ENCODE measurements around the gene CNOT3. TPM values are rescaled to one million over a fixed set of nuclear protein-coding genes. Genes with fewer than 3 reads are reported as not detected.

CNOT3 gene
- total RNA-seq, 2 donors from 2014 or later: 38.4 to 57.3 TPM

DNA sequence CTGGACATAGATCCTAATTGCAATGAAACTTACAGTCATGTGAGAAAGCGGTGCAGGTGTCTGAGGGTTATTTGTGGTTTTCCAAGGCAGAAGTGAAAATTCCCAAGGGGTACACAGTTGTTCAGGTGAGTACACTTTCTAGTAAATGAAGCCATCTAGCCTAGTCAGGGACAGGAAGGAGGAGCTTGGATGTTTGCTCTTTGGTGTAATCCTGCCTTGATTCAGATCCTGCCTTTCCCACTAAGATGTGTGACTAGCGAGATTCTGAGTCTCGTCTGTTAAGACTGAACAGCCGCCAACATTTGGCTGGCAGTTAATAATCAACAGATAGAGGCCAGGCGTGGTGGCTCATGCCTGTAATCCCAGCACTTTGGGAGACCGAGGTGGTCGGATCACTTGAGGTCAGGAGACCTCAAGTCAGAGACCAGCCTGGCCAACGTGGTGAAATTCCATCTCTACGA, 65.6 kb downstream of the CNOT3 start:
- H3K36me3 ChIP-seq: peaks cover 21% of the 10 kb centered on the region
- peak overlapping the region; percentile 3 to 83 for H3K9ac ChIP-seq (ENCODE audit: low read depth in 2 of 2, low read length in 2 of 2)
- H3K4me3 ChIP-seq: no peak overlapping the region
- H3K27me3 ChIP-seq: no peaks in the 10 kb centered on the region
- DNase-seq: peak; percentile 61
- intact Hi-C loops (cut with DNase I): no loop called here
- H3K4me1 ChIP-seq: peaks cover 24% of the 10 kb centered on the region
- no peak overlapping the region for H3K27ac ChIP-seq
- H3K9me3 ChIP-seq: no peaks in the 10 kb centered on the region
- TF ChIP-seq, protein P1, sequence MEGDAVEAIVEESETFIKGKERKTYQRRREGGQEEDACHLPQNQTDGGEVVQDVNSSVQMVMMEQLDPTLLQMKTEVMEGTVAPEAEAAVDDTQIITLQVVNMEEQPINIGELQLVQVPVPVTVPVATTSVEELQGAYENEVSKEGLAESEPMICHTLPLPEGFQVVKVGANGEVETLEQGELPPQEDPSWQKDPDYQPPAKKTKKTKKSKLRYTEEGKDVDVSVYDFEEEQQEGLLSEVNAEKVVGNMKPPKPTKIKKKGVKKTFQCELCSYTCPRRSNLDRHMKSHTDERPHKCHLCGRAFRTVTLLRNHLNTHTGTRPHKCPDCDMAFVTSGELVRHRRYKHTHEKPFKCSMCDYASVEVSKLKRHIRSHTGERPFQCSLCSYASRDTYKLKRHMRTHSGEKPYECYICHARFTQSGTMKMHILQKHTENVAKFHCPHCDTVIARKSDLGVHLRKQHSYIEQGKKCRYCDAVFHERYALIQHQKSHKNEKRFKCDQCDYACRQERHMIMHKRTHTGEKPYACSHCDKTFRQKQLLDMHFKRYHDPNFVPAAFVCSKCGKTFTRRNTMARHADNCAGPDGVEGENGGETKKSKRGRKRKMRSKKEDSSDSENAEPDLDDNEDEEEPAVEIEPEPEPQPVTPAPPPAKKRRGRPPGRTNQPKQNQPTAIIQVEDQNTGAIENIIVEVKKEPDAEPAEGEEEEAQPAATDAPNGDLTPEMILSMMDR (IDR thresholded peaks at IDR 0.05): no peak

DNA sequence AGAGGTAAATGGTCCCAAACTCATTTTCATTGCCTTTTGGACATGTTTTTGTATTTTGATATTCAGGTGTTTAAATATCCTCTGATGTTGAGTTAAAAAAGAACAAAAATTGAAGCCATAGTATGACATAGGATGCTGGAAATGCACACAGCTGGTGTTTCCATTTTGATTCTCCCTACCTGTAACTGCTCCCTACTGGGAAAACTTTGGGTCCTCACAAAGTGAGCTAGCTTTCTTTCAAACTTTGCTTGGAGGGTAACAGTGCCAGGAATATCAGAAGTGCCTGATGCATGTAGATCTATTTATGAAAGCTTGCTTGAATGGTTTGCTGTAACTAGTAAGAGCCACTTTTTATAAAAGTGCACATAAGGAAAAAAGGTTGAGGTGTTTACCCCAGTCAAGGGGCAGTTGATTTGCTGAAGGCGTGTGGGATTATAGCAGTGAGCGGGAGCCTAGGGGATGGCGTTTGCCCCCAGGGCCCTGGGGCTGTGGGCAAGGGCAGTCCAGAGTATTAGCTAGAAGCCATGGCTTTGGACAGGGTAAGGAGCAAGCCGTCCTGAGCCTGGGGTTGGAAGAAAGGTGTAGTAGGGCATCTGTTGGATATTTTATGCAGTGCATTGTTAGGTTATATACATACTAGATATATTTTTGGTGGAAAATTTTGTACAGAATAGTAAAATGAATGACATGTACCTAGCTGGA, 67.4 kb downstream of the CNOT3 start:
- peaks cover 36% of the 10 kb centered on the region for H3K4me1 ChIP-seq
- intact Hi-C loops (cut with DNase I): no loop called here
- TF ChIP-seq, protein P1 (IDR thresholded peaks at IDR 0.05): no peak
- peak overlapping the region; percentile 6 to 62 for H3K9ac ChIP-seq (ENCODE audit: low read depth in 2 of 2, low read length in 2 of 2)
- no peak overlapping the region for H3K4me3 ChIP-seq
- H3K27ac ChIP-seq: peak overlapping the region; percentile 8
- DNase-seq: no peak
- no peaks in the 10 kb centered on the region for H3K27me3 ChIP-seq
- H3K9me3 ChIP-seq: no peaks in the 10 kb centered on the region
- H3K36me3 ChIP-seq: peaks cover 21% of the 10 kb centered on the region

Other genes with a start within 250 kb of the CNOT3 start
- under 1 TPM in 1 of 2 donors, not detected in 1; 0.16 TPM for gene CACNG7, start 228.5 kb upstream of the CNOT3 start, total RNA-seq
- gene CACNG8, start 174.8 kb upstream of the CNOT3 start, total RNA-seq: under 1 TPM; 0.02 to 0.03 TPM
- not detected for gene CACNG6, start 146.1 kb upstream of the CNOT3 start, total RNA-seq
- not detected for gene VSTM1, start 73.9 kb upstream of the CNOT3 start, total RNA-seq
- not detected for gene TARM1, start 56.4 kb upstream of the CNOT3 start, total RNA-seq
- 1 to 10 TPM in 1 of 2 donors, under 1 TPM in 1; 0.57 to 1.6 TPM for gene OSCAR, start 37.0 kb upstream of the CNOT3 start, total RNA-seq
- gene NDUFA3, start 34.9 kb upstream of the CNOT3 start, total RNA-seq: 100 to 1,000 TPM; 138 to 188 TPM
- 10 to 100 TPM; 15.9 to 17.2 TPM for gene TFPT, start 22.1 kb upstream of the CNOT3 start, total RNA-seq
- gene PRPF31, start 22.0 kb upstream of the CNOT3 start, total RNA-seq: 10 to 100 TPM; 39.5 to 65.6 TPM
- 1 to 10 TPM; 6.2 to 8.1 TPM for gene LENG1, start 22.0 kb downstream of the CNOT3 start, total RNA-seq
- gene TMC4, start 35.4 kb downstream of the CNOT3 start, total RNA-seq: 100 to 1,000 TPM in 1 of 2 donors, 10 to 100 TPM in 1; 80.9 to 165 TPM
- gene MBOAT7, start 51.8 kb downstream of the CNOT3 start, total RNA-seq: 100 to 1,000 TPM; 122 to 142 TPM
- 10 to 100 TPM; 47.9 to 52.7 TPM for gene TSEN34, start 53.5 kb downstream of the CNOT3 start, total RNA-seq
- gene RPS9, start 63.1 kb downstream of the CNOT3 start, total RNA-seq: 1,000 to 10,000 TPM; 1,149 to 1,300 TPM
- 1 to 10 TPM in 1 of 2 donors, under 1 TPM in 1; 0.44 to 4.1 TPM for gene LILRB3, start 85.2 kb downstream of the CNOT3 start, total RNA-seq
- gene LILRA6, start 105.0 kb downstream of the CNOT3 start, total RNA-seq: 1 to 10 TPM in 1 of 2 donors, under 1 TPM in 1; 0.54 to 2.3 TPM
- gene LILRB5, start 119.5 kb downstream of the CNOT3 start, total RNA-seq: 1 to 10 TPM; 2.2 to 8.6 TPM
- gene LILRB2, start 143.3 kb downstream of the CNOT3 start, total RNA-seq: 1 to 10 TPM; 1.3 to 5.3 TPM
- gene LILRA5, start 175.4 kb downstream of the CNOT3 start, total RNA-seq: 1 to 10 TPM in 1 of 2 donors, under 1 TPM in 1; 0.42 to 2.7 TPM
- gene LILRA4, start 201.4 kb downstream of the CNOT3 start, total RNA-seq: not detected
- gene LAIR1, start 227.2 kb downstream of the CNOT3 start, total RNA-seq: 1 to 10 TPM; 5.2 to 9.3 TPM

Measured in colonic mucosa (tissue), 4 donors.